Hepatocyte (in vitro differentiated cells): Measurements from ENCODE around the gene WDR1.

Experiments
- EZH2 ChIP-seq: fragments of 200-600 bp; sonication (generic); IDR thresholded peaks from 2 replicates; pipeline ENCODE4 v1.6.1; 2016; ENCODE audit warnings: antibody characterized with exemption, mild to moderate bottlenecking, borderline replicate concordance
- TF ChIP-seq, protein P1 (sequence below): fragments of 200-600 bp; sonication (generic); IDR thresholded peaks from 2 replicates; pipeline ENCODE4 v1.5.1; 2016; ENCODE audit warnings: antibody characterized with exemption, mild to moderate bottlenecking; ENCODE audit not compliant: poor library complexity

DNA sequence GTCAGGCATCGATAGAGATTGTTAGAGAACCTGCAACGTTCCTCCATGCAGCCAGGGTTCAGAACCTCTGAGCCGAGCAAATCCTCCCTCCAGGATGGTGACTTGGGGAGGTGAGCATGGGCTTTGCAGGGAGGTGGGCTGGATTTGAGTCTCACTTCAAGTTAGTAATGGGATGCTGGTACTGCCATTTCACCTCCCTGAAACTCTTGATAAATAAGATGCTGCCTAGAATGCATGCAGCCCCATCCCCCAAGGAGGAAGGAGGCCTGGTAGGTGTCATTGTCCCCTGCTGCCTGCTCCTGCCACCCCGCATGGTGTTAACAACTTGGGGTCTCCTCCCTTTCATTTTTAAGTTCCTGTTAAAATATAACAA lies 59.6 kb downstream of the WDR1 start:
- TF ChIP-seq, protein P1, sequence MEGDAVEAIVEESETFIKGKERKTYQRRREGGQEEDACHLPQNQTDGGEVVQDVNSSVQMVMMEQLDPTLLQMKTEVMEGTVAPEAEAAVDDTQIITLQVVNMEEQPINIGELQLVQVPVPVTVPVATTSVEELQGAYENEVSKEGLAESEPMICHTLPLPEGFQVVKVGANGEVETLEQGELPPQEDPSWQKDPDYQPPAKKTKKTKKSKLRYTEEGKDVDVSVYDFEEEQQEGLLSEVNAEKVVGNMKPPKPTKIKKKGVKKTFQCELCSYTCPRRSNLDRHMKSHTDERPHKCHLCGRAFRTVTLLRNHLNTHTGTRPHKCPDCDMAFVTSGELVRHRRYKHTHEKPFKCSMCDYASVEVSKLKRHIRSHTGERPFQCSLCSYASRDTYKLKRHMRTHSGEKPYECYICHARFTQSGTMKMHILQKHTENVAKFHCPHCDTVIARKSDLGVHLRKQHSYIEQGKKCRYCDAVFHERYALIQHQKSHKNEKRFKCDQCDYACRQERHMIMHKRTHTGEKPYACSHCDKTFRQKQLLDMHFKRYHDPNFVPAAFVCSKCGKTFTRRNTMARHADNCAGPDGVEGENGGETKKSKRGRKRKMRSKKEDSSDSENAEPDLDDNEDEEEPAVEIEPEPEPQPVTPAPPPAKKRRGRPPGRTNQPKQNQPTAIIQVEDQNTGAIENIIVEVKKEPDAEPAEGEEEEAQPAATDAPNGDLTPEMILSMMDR, result no peak
- TF ChIP-seq EZH2, result no peak
